GM23248 (cell line): Measurements from ENCODE around the gene TENM4.

Experiments used
- EZH2 ChIP-seq: fragments of 200-600 bp; sonication (generic); IDR thresholded peaks from 2 replicates; pipeline ENCODE4 v1.6.1; 2018; ENCODE audit warnings: antibody characterized with exemption, mild to moderate bottlenecking; ENCODE audit not compliant: insufficient read depth, poor library complexity, severe bottlenecking
- EZH2phosphoT487 ChIP-seq: fragments of 200-600 bp; sonication (generic); IDR thresholded peaks from 2 replicates; pipeline ENCODE4 v1.6.1; 2018; ENCODE audit warnings: antibody characterized with exemption, moderate library complexity, mild to moderate bottlenecking, low read depth; ENCODE audit not compliant: insufficient read depth

DNA sequence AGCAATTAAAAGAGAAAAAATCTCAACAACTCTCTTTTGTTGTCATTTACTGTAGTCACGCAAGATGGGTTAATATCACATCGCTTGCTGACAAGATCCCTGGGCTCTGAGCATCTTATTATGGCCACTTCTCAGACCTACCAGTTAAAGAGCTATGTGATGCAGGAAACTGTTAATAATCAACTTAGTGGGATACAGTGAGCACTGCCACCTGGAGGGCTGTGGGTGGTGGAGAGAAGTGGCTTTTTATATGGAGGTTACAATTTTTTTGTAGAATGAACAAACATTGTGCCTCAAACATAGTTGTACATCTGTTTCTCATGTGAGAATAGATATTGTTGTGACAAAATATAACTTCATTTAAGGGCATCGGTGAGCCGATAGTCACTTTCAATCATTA is 181.0 kb downstream of the TENM4 start:
- TF ChIP-seq EZH2, result no peak
- no peak for TF ChIP-seq EZH2phosphoT487
